H1 (cell line): Measurements from ENCODE around the gene ARL6IP4.

Source experiments
- ASH2L ChIP-seq: fragments of 200-600, 300-600 bp; sonication (generic); IDR thresholded peaks from one replicate; pipeline ENCODE4 v1.7.1; 2017; ENCODE audit warnings: low read length
- CTCF ChIP-seq, 3 experiments: IDR thresholded peaks; 1 replicate in 2 of 3; 2 replicates in 1 of 3; pipeline versions ENCODE4 v1.5.1 to v1.6.1; 2011; ENCODE audit warnings: low read length in 3 of 3, mild to moderate bottlenecking in 3 of 3, inconsistent platforms in 2 of 3, low read depth in 1 of 3, moderate library complexity in 1 of 3; ENCODE audit not compliant: insufficient read depth in 1 of 3; ENCODE audit errors: control extremely low read depth in 1 of 3
- EP300 ChIP-seq, 2 experiments: IDR thresholded peaks; 1 replicate in 1 of 2; 2 replicates in 1 of 2; pipeline ENCODE4 v1.6.1; 2011 to 2012; ENCODE audit warnings: low read depth in 2 of 2, low read length in 2 of 2, mild to moderate bottlenecking in 2 of 2, borderline replicate concordance in 1 of 2, inconsistent platforms in 1 of 2, moderate library complexity in 1 of 2
- EZH2 ChIP-seq: fragments of 200-600 bp; sonication (generic); IDR thresholded peaks from 2 replicates; pipeline ENCODE4 v1.7.1; 2012; ENCODE audit warnings: low read depth, mild to moderate bottlenecking, moderate library complexity, low read length, inconsistent platforms; ENCODE audit not compliant: severe bottlenecking
- GTF2F1 ChIP-seq: IDR thresholded peaks from 2 replicates; pipeline ENCODE4 v1.6.1; 2012; ENCODE audit warnings: low read depth, low read length, improper control_type of control experiment, borderline replicate concordance
- PHF8 ChIP-seq: fragments of 200-600 bp; sonication (generic); conservative IDR thresholded peaks from 2 replicates; pipeline ENCODE4 v1.7.1; 2012; ENCODE audit warnings: low read depth, mild to moderate bottlenecking, inconsistent platforms, low read length, moderate library complexity
- POLR2A ChIP-seq, 2 experiments: IDR thresholded peaks; 1 replicate in 1 of 2; 2 replicates in 1 of 2; pipeline ENCODE4 v1.6.1; 2011; ENCODE audit warnings: low read depth in 2 of 2, low read length in 2 of 2, mild to moderate bottlenecking in 2 of 2; ENCODE audit errors: control extremely low read depth in 1 of 2
- RAD21 ChIP-seq, 2 experiments: IDR thresholded peaks in 1 of 2; conservative IDR thresholded peaks in 1 of 2; 2 replicates each; pipeline ENCODE4 v1.6.1; 2011; ENCODE audit warnings: low read depth in 2 of 2, low read length in 2 of 2, improper control_type of control experiment in 1 of 2, inconsistent platforms in 1 of 2, mild to moderate bottlenecking in 1 of 2, moderate library complexity in 1 of 2
- RFX5 ChIP-seq: IDR thresholded peaks from 2 replicates; pipeline ENCODE4 v1.6.1; 2011; ENCODE audit warnings: low read depth, low read length, improper control_type of control experiment, borderline replicate concordance
- ZNF274 ChIP-seq: IDR thresholded peaks from 2 replicates; pipeline ENCODE4 v1.7.0; 2012; ENCODE audit warnings: low read length, borderline replicate concordance; ENCODE audit errors: extremely low read depth

GRCh38 chr12:122983789-122984515 is 3.5 kb downstream of the ARL6IP4 start:
- TF ChIP-seq GTF2F1 (no peak), CTCF (IDR thresholded peaks at IDR 0.05; ENCODE audit: control extremely low read depth in 1 of 3, insufficient read depth in 1 of 3, low read depth in 1 of 3, low read length in 3 of 3) (no peak), RAD21 (IDR thresholded peaks at IDR 0.05 in 1 of 2, conservative IDR thresholded peaks at IDR 0.05 in 1 of 2; ENCODE audit: low read depth in 2 of 2, low read length in 2 of 2) (no peak), EZH2 (no peak), POLR2A (IDR thresholded peaks at IDR 0.05; ENCODE audit: control extremely low read depth in 1 of 2, low read depth in 2 of 2, low read length in 2 of 2) (no peak), PHF8 (no peak), ZNF274 (no peak), RFX5 (no peak), ASH2L (no peak), EP300 (IDR thresholded peaks at IDR 0.05; ENCODE audit: borderline replicate concordance in 1 of 2, low read depth in 2 of 2, low read length in 2 of 2) (no peak)
